Medulla oblongata (tissue), 1 donor: Measurements from ENCODE around the gene UNC119.
A peak's percentile ranks its signal among the peaks of the same experiment; 100 is the strongest.

Experiments used
- DNase-seq: peaks from one replicate; pipeline ENCODE4 v3.0.0-alpha.2; 2015; ENCODE audit errors: extremely low spot score

The UNC119 gene

GRCh38 chr17:28573040-28573380, 20.6 kb upstream of the UNC119 start:
- no peak for DNase-seq

GRCh38 chr17:28572259-28573039, 20.0 kb upstream of the UNC119 start:
- no peak for DNase-seq

GRCh38 chr17:28571361-28572122, 19.1 kb upstream of the UNC119 start, which contains the start of gene PIGS:
TSS of gene PIGS (minus strand) at chr17:28571524. CDS start at chr17:28571496, 28 bp downstream.
- DNase-seq: peak; percentile 96

- peak; percentile 34 for DNase-seq
Observed at GRCh38 chr17:28570716-28571360, 18.4 kb upstream of the UNC119 start.

- no peak for DNase-seq
Observed at GRCh38 chr17:28569446-28569845, 17.0 kb upstream of the UNC119 start.

GRCh38 chr17:28567604-28568003, 15.2 kb upstream of the UNC119 start:
- peak; percentile 47 for DNase-seq

GRCh38 chr17:28563475-28563874, 11.1 kb upstream of the UNC119 start:
- DNase-seq: no peak

- DNase-seq: no peak
Observed at GRCh38 chr17:28555022-28555421, 2.6 kb upstream of the UNC119 start.

GRCh38 chr17:28554565-28554964, 2.1 kb upstream of the UNC119 start:
- no peak for DNase-seq

GRCh38 chr17:28553000-28553505, 629 bp upstream of the UNC119 start:
- DNase-seq: no peak

- DNase-seq: no peak
Observed at GRCh38 chr17:28551421-28552175, 826 bp downstream of the UNC119 start.

GRCh38 chr17:28550858-28551257, 1.6 kb downstream of the UNC119 start:
- no peak for DNase-seq

- no peak for DNase-seq
Observed at GRCh38 chr17:28549236-28550132, 2.9 kb downstream of the UNC119 start.

- DNase-seq: no peak
Observed at GRCh38 chr17:28548417-28549130, 3.9 kb downstream of the UNC119 start.

GRCh38 chr17:28547623-28548416, 4.6 kb downstream of the UNC119 start:
- peak; percentile 79 for DNase-seq

GRCh38 chr17:28547096-28547622, 5.3 kb downstream of the UNC119 start:
- DNase-seq: no peak

GRCh38 chr17:28545787-28546415, 6.5 kb downstream of the UNC119 start:
- no peak for DNase-seq

- DNase-seq: no peak
Observed at GRCh38 chr17:28545141-28545503, 7.3 kb downstream of the UNC119 start.
